Breast epithelium (tissue), 3 donors: ENCODE data around the gene TMEM121.

ENCODE experiments used
- CTCF ChIP-seq, 3 donors: fragments of 450-650 bp; IDR thresholded peaks; one replicate each; pipeline ENCODE4 v1.5.1; 2016 to 2017; ENCODE audit warnings: antibody characterized with exemption in 3 of 3, mild to moderate bottlenecking in 3 of 3, moderate library complexity in 3 of 3
- POLR2A ChIP-seq: fragments of 450-650 bp; IDR thresholded peaks from one replicate; pipeline ENCODE4 v1.6.1; 2016; ENCODE audit warnings: antibody characterized with exemption, mild to moderate bottlenecking, moderate library complexity

GRCh38 chr14:105533391-105533790, 7.0 kb downstream of the TMEM121 start:
- no peak for TF ChIP-seq CTCF (IDR thresholded peaks at IDR 0.05)
- TF ChIP-seq POLR2A = no peak
